Lower lobe of right lung (tissue), 2 donors: ENCODE results near the gene DCC. TPM values are rescaled to one million over a fixed set of nuclear protein-coding genes. Genes with fewer than 3 reads are reported as not detected.

Experiments used
- ATAC-seq, 2 donors: fragments of 200-7000 bp; cut with Tn5 transposase; one replicate each; pipeline ENCODE4 v1.9.1; 2020 to 2022; ENCODE audit warnings: mild to moderate bottlenecking in 2 of 2, moderate library complexity in 2 of 2
- DNase-seq: peaks from one replicate; pipeline ENCODE4 v3.0.0-alpha.2; 2020
- H3K27ac ChIP-seq: fragments of 200-600 bp; one replicate; pipeline ENCODE4 v1.8.0; 2022
- H3K27me3 ChIP-seq: fragments of 200-600 bp; one replicate; pipeline ENCODE4 v1.8.0; 2022; ENCODE audit warnings: low read depth
- H3K36me3 ChIP-seq: fragments of 200-600 bp; one replicate; pipeline ENCODE4 v1.8.0; 2022; ENCODE audit warnings: mild to moderate bottlenecking
- H3K4me1 ChIP-seq: fragments of 200-600 bp; one replicate; pipeline ENCODE4 v1.8.0; 2022
- H3K4me3 ChIP-seq: fragments of 200-600 bp; one replicate; pipeline ENCODE4 v1.8.0; 2022; ENCODE audit warnings: mild to moderate bottlenecking
- H3K9me3 ChIP-seq: fragments of 200-600 bp; one replicate; pipeline ENCODE4 v1.8.0; 2022
- CTCF ChIP-seq: fragments of 200-600 bp; IDR thresholded peaks from one replicate; pipeline ENCODE4 v1.8.0; 2022; ENCODE audit warnings: antibody characterized with exemption, mild to moderate bottlenecking
- intact Hi-C: fragments of 100-400 bp; cut with DNase I; formaldehyde crosslinking; loops from one replicate; pipeline ENCODE4 v1.11.0; 2022
- total RNA-seq: library from RNA; stranded (reverse); fragmentation: NEBNext Ultra II Directional; extraction: Animal tissue kit (Norgen Biotek cat#: 25700); gene quantifications from one replicate; pipeline ENCODE4 v1.2.1, GENCODE V29; 2021
- donor health status: DM: no; HTN: yes; CAD: no; lungs with severe emphysema.

Gene DCC
- total RNA-seq, 1 donor from 2014 or later, result 4.5 TPM

GRCh38 chr18:52781113-52781512 lies 441.1 kb downstream of the DCC start:
- no peak for DNase-seq
- H3K36me3 ChIP-seq, result no peaks in the 10 kb centered on the region
- H3K27me3 ChIP-seq, result no peaks in the 10 kb centered on the region
- TF ChIP-seq CTCF, result no peak
- no peaks in the 10 kb centered on the region for H3K4me1 ChIP-seq
- no peak overlapping the region for H3K27ac ChIP-seq
- no peak overlapping the region for H3K4me3 ChIP-seq
- no peak for ATAC-seq
- intact Hi-C loops, result no loop called here
- H3K9me3 ChIP-seq, result no peaks in the 10 kb centered on the region

- Histone ChIP-seq H3K27ac (no peak overlapping the region), H3K4me1 (no peaks in the 10 kb centered on the region), H3K27me3 (no peaks in the 10 kb centered on the region), H3K9me3 (peaks cover 30% of the 10 kb centered on the region), H3K4me3 (no peak overlapping the region), H3K36me3 (no peaks in the 10 kb centered on the region)
- DNase-seq (no peak), ATAC-seq (no peak)
- intact Hi-C loops, result no loop called here
- no peak for TF ChIP-seq CTCF
Observed at GRCh38 chr18:52791321-52791720, 451.3 kb downstream of the DCC start.

- no peak overlapping the region for H3K4me3 ChIP-seq
- no peaks in the 10 kb centered on the region for H3K36me3 ChIP-seq
- H3K27me3 ChIP-seq, result no peaks in the 10 kb centered on the region
- DNase-seq, result no peak
- no peaks in the 10 kb centered on the region for H3K9me3 ChIP-seq
- TF ChIP-seq CTCF, result no peak
- intact Hi-C loops, result no loop called here
- ATAC-seq, result no peak
- no peak overlapping the region for H3K27ac ChIP-seq
- H3K4me1 ChIP-seq, result no peaks in the 10 kb centered on the region
Observed at GRCh38 chr18:52812834-52813233, 472.8 kb downstream of the DCC start.

- no peaks in the 10 kb centered on the region for H3K9me3 ChIP-seq
- H3K4me1 ChIP-seq, result no peaks in the 10 kb centered on the region
- no peak overlapping the region for H3K4me3 ChIP-seq
- DNase-seq (no peak), ATAC-seq (no peak)
- no peaks in the 10 kb centered on the region for H3K36me3 ChIP-seq
- intact Hi-C loops, result no loop called here
- H3K27ac ChIP-seq, result no peak overlapping the region
- no peak for TF ChIP-seq CTCF
- no peaks in the 10 kb centered on the region for H3K27me3 ChIP-seq
Observed at GRCh38 chr18:52813635-52814416, 473.8 kb downstream of the DCC start.

- TF ChIP-seq CTCF, result no peak
- no peak for DNase-seq
- H3K36me3 ChIP-seq, result no peaks in the 10 kb centered on the region
- intact Hi-C loops, result no loop called here
- H3K4me1 ChIP-seq, result no peaks in the 10 kb centered on the region
- no peaks in the 10 kb centered on the region for H3K27me3 ChIP-seq
- no peak overlapping the region for H3K4me3 ChIP-seq
- no peak for ATAC-seq
- no peaks in the 10 kb centered on the region for H3K9me3 ChIP-seq
- no peak overlapping the region for H3K27ac ChIP-seq
Observed at GRCh38 chr18:52815651-52816050, 475.7 kb downstream of the DCC start.
